Adrenal gland (tissue), 12 donors: ENCODE measurements around the gene NSRP1. TPM values are rescaled to one million over a fixed set of nuclear protein-coding genes. Genes with fewer than 3 reads are reported as not detected.

ENCODE experiments used
- DNase-seq, 7 donors: peaks; one replicate each; pipeline ENCODE4 v3.0.0-alpha.2; 2019 to 2020
- H3K27ac ChIP-seq, 5 donors: fragments of 200-600 bp; sonication (generic) in 4 of 5; 1 replicate in 3 of 5; 2 replicates in 2 of 5; pipeline versions ENCODE4 v1.5.1 to v1.8.0; 2016 to 2020; ENCODE audit warnings: mild to moderate bottlenecking in 1 of 5
- H3K27me3 ChIP-seq: fragments of 200-600 bp; 2 replicates; pipeline ENCODE4 v1.8.0; 2021
- H3K36me3 ChIP-seq, 2 donors: fragments of 200-600 bp; replicated peaks in 1 of 2; 1 replicate in 1 of 2; 2 replicates in 1 of 2; pipeline versions ENCODE4 v1.5.1 to v1.8.0; 2018 to 2022
- H3K4me1 ChIP-seq, 2 donors: fragments of 200-600 bp; replicated peaks in 1 of 2; 1 replicate in 1 of 2; 2 replicates in 1 of 2; pipeline versions ENCODE4 v1.5.1 to v1.8.0; 2018 to 2021
- H3K4me3 ChIP-seq, 4 donors: fragments of 200-600 bp; sonication (generic) in 3 of 4; one replicate each; pipeline ENCODE4 v1.5.1; 2016 to 2018
- H3K9me3 ChIP-seq, 3 donors: fragments of 200-600 bp; sonication (generic) in 1 of 3; replicated peaks in 1 of 3; 1 replicate in 2 of 3; 2 replicates in 1 of 3; pipeline versions ENCODE4 v1.5.1 to v1.8.0; 2016 to 2021
- POLR2A ChIP-seq, 2 donors: fragments of 450-650 bp; IDR thresholded peaks; one replicate each; pipeline ENCODE4 v1.6.1; 2017; ENCODE audit warnings: antibody characterized with exemption in 2 of 2, mild to moderate bottlenecking in 2 of 2, moderate library complexity in 1 of 2
- WGBS, 4 donors: extraction: QIAGEN DNeasy Blood & Tissue Kit in 2 of 4; methylation state at CpG; one replicate each; pipeline versions ENCODE4 v1.1.5 to v1.1.7; 2013 to 2017; 5-methylcytosine and 5-hydroxymethylcytosine counted together
- intact Hi-C, 2 donors: fragments of 100-400 bp; cut with DNase I; formaldehyde crosslinking; loops; one replicate each; pipeline versions ENCODE4 v1.14.1 to v1.15.0; 2022 to 2023
- polyA plus RNA-seq, 3 donors: library from polyadenylated mRNA; stranded (reverse); fragments of 200-250 nt in 2 of 3; fragments of 350-450 nt in 1 of 3; fragmentation: Illumina TruSeq in 1 of 3; extraction: RNeasy Lipid Tissue Mini Kit (QIAGEN cat#74804) in 1 of 3; gene quantifications; one replicate each; pipeline ENCODE4 v1.2.3, GENCODE V29; 2013 to 2014
- total RNA-seq, 9 donors: library from RNA; depleted of rRNA in 4 of 9; stranded (reverse); fragments of >200 nt in 4 of 9; fragments of 120-200 nt in 1 of 9; fragmentation: NEBNext Ultra II Directional in 1 of 9; extraction: Animal tissue kit (Norgen Biotek cat#: 25700) in 1 of 9; gene quantifications; one replicate each; pipeline versions ENCODE4 v1.1.0 to v1.2.4, GENCODE V29; 2013 to 2023
- TF ChIP-seq, protein P1 (sequence below), 6 experiments: fragments of 450-650 bp in 4 of 6; fragments of 200-600 bp in 2 of 6; sonication (generic) in 1 of 6; IDR thresholded peaks; 1 replicate in 5 of 6; 2 replicates in 1 of 6; pipeline versions ENCODE4 v1.5.1 to v1.8.0; 2016 to 2021; ENCODE audit warnings: antibody characterized with exemption in 6 of 6, mild to moderate bottlenecking in 2 of 6, moderate library complexity in 1 of 6
- donor health status: healthy with polysubstance abuse.
- donor health status: Bipolar disorder and iron deficiency.
- donor health status: DM: yes; HTN: yes; CAD: no.
- donor health status: DM: no; HTN: no; CAD: no.
- donor health status: DM: no; HTN: no; CAD: no.
- donor health status: DM: yes; HTN: yes; CAD: no.

Gene NSRP1
- total and polyA plus RNA-seq, 12 donors = 8.9 to 63.6 (median 22.1) TPM

GRCh38 chr17:30225112-30225511, 108.5 kb downstream of the NSRP1 start:
- Histone ChIP-seq H3K27me3 (no peaks in the 10 kb centered on the region), H3K27ac (no peak overlapping the region), H3K4me1 (no peaks in the 10 kb centered on the region), H3K4me3 (no peak overlapping the region), H3K36me3 (no peaks in the 10 kb centered on the region), H3K9me3 (no peaks in the 10 kb centered on the region)
- 56 to 73% (median 68%) methylated on average over 3 of the region's 3 CpGs for WGBS, 4 donors
- DNase-seq = no peak
- no peak for TF ChIP-seq POLR2A (IDR thresholded peaks at IDR 0.05)
- TF ChIP-seq, protein P1, sequence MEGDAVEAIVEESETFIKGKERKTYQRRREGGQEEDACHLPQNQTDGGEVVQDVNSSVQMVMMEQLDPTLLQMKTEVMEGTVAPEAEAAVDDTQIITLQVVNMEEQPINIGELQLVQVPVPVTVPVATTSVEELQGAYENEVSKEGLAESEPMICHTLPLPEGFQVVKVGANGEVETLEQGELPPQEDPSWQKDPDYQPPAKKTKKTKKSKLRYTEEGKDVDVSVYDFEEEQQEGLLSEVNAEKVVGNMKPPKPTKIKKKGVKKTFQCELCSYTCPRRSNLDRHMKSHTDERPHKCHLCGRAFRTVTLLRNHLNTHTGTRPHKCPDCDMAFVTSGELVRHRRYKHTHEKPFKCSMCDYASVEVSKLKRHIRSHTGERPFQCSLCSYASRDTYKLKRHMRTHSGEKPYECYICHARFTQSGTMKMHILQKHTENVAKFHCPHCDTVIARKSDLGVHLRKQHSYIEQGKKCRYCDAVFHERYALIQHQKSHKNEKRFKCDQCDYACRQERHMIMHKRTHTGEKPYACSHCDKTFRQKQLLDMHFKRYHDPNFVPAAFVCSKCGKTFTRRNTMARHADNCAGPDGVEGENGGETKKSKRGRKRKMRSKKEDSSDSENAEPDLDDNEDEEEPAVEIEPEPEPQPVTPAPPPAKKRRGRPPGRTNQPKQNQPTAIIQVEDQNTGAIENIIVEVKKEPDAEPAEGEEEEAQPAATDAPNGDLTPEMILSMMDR (IDR thresholded peaks at IDR 0.05) = no peak
- intact Hi-C loops = no loop called here

DNA sequence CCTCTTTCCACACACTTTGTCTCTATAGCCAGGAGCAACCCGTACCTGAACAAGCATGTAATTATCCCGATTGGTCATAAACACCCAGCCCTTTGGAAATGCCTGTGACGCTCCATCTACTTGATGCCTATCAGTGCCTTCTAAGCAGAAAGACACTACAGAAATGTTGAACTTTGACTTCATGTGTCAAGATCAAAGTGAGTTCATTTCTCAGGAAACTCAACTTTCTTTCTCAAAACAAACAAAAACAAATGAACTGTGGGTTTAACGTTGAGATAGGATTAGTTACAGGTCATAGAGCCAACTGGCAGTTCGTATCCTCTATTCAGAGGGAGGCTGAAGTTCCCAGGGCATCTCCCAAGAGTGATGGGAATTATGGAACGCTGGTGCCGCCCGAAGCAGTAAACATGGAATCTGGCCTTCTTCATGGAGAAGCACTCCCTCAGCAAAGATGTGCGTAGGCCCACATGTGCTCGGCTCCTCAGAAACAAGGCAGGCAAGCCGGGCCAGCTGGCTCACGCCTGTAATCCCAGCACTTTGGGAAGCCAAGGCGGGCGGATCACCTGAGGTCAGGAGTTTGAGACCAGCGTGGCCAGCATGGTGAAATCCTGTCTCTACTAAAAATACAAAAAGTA, 109.4 kb downstream of the NSRP1 start:
- intact Hi-C loops = no loop called here
- Histone ChIP-seq H3K27me3 (no peaks in the 10 kb centered on the region), H3K9me3 (no peaks in the 10 kb centered on the region), H3K4me3 (no peak overlapping the region), H3K4me1 (no peaks in the 10 kb centered on the region), H3K36me3 (no peaks in the 10 kb centered on the region), H3K27ac (no peak overlapping the region)
- no peak for TF ChIP-seq POLR2A (IDR thresholded peaks at IDR 0.05)
- TF ChIP-seq, protein P1 (IDR thresholded peaks at IDR 0.05) = no peak
- no peak for DNase-seq
- WGBS, 4 donors = 82 to 88% (median 85%) methylated on average over 15 of the region's 15 CpGs

- no peak overlapping the region for H3K27ac ChIP-seq
- no peaks in the 10 kb centered on the region for H3K9me3 ChIP-seq
- H3K27me3 ChIP-seq = no peaks in the 10 kb centered on the region
- no peak for TF ChIP-seq POLR2A (IDR thresholded peaks at IDR 0.05)
- TF ChIP-seq, protein P1 (IDR thresholded peaks at IDR 0.05) = no peak
- no peak overlapping the region for H3K4me3 ChIP-seq
- H3K36me3 ChIP-seq = no peaks in the 10 kb centered on the region
- intact Hi-C loops = no loop called here
- no peaks in the 10 kb centered on the region for H3K4me1 ChIP-seq
- DNase-seq = no peak
- 75 to 91% (median 87%) methylated on average over 10 of the region's 10 CpGs for WGBS, 4 donors
These were observed 110.3 kb downstream of the NSRP1 start for GRCh38 chr17:30226878-30227277.

DNA sequence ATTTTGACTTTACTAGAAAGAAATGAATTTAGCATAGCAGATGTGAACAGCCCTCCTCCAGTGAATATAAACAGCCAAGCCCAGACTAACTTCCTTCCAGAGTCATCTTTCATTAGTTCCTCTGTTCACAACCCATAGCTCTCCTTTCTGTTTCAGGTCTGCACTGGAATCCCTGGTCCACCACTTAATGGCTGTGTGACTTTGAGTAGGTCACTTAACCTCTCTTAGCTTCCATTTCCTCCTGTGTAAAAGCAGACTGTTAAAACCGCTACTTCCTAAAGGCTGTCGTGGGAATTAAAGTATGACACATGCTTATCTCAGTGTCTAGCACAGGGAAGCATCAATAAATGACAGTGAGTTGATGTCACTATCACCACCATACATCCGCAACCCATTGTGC, 111.4 kb downstream of the NSRP1 start:
- Histone ChIP-seq H3K36me3 (no peaks in the 10 kb centered on the region), H3K27me3 (no peaks in the 10 kb centered on the region), H3K9me3 (no peaks in the 10 kb centered on the region), H3K4me3 (no peak overlapping the region), H3K4me1 (no peaks in the 10 kb centered on the region), H3K27ac (no peak overlapping the region)
- no peak for DNase-seq
- WGBS, 4 donors = 80 to 92% (median 89%) methylated on average over 3 of the region's 3 CpGs
- TF ChIP-seq, protein P1 (IDR thresholded peaks at IDR 0.05) = no peak
- TF ChIP-seq POLR2A (IDR thresholded peaks at IDR 0.05) = no peak
- intact Hi-C loops = no loop called here
